ENCODE results near the gene MEF2B.
"Not testable (repeated sequence)": the region's sequence is repeated elsewhere in the genome, so short reads cannot be mapped to it uniquely, and the experiment has no call there.

The MEF2B gene

DNA sequence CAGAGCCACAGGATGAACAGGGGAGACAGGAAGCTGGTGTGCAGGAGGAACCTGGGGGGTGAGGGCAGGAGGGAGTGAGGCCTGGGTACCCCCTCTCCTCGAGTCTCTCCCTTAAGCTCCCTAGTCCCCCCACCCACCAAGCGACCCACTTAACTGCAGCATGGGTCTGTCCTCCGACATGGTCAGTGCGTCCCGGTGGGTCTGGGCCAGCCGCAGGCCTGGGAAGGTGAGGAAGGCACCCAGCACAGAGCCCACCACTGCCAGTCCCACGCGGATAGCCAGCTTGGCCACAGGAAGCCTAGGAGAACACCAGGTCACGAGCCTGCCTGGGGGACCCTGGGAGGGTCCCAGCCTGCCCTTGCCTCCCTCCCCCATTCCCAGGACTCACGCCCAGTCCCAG, 48.7 kb downstream of the MEF2B start:
- no peak for DNase-seq

DNA sequence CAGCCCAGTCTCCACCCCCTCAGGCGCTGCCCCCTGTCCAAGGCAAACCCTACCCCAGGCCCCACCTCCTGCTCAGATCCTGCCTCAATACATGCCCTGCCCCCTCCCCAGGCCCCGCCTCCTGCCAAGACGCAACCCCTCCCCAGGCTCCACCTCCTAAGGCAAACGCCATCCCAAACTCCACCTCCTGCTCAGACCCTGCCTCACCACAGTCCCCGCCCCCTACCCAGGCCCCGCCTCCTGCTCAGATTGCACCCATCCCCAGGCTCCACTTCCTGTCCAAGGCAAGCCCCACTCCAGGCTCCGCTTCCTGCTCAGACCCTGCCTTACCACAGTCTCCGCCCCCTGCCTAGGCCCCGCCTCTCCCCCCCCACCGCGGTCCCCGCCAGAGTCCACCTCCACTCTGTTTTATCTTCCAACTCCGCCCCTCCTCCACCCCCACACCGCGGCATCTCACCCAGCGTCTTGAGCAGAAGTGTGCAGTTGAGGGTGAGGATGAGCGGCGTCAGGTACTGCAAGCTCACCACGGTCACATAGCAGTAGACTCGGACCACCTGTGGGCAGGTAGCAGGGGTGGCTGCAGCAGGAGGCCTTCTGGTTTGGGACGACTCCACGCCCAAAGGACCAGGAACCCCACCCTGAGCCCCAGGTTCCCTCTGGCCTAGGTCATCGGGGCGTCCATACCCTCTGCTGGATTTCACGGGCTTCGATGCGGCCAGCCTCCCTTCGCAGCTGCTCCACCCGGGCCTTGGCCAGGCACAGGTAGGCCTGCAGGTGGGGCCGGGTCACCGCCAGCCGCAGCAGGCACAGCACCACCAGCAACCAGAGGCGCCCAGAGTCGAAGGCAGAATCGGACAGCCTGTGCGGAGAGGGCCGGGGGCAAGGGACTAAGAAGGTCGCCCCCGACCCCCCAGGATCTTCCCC, 49.5 kb downstream of the MEF2B start:
- peak; percentile 83 for DNase-seq

DNA sequence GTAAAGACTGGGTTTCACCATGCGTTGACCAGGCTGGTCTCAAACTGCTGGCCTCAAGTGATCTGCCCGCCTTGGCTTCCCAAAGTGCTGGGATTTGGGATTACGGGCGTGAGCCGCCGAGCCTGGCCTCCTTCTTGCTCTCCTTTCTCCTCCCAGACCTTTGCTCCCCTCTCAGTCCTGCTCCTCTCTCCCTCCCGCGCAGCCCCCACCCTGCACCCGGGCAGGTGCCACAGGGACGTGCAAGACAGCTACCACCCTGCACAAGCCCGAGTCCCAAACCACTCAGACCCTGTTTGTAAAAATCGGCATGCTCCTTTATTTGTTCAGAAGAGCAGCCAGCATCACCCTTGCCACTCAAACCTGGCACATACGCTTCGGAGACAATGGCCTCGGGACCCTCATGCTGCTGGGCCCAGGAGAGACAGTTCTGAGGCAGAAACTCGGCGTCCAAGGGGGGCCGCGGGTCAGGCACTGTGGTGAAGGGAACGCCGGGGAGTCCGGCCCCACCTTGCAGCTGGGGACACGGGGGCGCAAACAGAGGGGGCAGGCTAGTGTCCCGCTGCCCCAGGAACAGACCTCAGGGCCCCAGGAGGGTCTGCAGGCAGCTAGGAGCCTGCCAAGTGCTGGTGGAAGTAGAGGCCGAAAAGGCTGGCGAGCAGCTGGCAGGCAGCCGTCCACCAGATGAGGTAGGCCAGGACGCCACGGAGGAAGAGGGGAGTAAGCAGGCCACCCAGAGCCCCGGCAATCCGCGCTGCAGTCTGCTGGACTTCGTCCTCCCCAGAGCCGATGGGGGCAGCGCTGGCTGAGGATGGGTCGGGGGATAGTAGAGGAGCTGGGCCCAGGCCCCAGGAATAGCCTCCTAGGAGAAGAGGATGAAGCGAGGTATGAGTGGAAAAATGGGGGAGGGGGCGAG, 50.5 kb downstream of the MEF2B start:
- no peak for DNase-seq

DNA sequence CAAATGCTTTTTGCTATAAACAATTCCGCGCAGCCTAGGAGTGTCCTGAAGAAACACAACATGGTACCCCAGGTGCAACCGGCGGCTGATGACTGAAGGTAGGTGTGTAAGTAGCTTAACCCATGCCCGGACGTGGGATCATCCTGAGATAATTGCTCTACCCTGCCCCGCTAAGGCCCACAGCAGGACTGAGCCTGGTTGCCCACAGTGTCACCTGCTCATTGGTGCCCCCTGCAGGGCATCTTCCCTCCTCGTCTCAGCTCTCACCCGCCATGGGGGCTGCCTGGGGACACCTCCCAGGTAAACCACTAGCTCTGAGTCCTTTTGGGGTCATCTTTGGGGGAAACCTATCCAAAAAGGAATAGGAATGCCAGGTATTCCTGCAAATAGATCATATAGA, 54.1 kb downstream of the MEF2B start:
- DNase-seq = no peak

DNA sequence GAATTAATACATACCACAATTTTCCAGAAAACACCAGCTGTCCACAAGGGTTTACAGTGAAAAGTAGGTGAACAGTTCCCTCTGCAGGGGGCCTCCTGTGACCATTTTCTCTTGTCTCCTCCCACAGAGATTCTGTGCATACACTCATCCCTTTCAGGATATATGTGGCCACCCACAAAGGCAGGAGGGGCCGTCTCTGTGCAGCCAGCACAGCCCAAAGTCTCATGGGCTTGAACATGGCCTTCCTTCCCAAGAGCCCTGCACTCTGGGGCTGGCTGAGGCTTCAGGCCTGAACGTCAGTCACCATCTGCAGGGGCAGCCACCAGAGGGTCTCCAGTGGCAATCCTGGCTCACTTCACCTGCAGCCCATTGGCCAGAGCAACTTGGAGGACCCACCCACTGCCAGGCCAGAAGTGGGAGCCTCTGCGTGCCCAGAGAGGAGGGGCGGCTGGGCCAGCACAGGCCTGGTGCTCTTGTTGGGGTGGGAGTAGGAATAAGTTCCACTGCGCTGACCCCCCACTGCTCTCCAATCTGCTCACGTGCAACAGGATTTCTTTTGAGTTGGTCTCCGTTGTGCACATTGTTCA, 56.9 kb downstream of the MEF2B start:
- DNase-seq = no peak

DNA sequence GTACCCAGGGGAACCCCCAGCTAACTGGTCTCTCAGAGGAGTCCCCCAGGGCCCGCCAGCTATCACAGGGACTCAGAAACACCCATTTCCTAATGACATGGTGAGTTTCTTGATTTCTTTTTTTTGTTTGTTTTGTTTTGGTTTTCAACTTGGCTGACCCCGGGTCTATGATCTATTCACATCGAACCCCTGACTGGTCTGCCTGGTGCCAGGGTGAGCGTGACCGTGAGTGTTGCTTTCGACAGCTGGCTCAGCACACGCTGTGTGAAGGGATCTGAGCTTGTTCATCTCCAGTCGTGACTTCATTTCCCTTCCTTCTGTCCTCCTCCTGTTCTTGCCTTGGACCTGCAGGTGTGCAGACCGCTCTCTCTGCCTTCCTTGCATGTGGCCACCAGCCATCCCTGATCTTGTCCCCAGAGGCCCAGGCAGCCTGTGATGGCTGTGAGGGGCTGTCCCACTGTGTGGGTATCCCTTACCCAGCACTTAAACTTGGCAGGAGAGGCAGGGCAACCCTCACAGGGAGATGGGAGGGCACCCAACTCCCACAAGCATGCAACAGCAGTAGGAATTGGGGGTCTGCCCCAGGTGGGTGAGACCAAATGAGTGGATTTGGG, 58.0 kb downstream of the MEF2B start:
- DNase-seq = no peak

DNA sequence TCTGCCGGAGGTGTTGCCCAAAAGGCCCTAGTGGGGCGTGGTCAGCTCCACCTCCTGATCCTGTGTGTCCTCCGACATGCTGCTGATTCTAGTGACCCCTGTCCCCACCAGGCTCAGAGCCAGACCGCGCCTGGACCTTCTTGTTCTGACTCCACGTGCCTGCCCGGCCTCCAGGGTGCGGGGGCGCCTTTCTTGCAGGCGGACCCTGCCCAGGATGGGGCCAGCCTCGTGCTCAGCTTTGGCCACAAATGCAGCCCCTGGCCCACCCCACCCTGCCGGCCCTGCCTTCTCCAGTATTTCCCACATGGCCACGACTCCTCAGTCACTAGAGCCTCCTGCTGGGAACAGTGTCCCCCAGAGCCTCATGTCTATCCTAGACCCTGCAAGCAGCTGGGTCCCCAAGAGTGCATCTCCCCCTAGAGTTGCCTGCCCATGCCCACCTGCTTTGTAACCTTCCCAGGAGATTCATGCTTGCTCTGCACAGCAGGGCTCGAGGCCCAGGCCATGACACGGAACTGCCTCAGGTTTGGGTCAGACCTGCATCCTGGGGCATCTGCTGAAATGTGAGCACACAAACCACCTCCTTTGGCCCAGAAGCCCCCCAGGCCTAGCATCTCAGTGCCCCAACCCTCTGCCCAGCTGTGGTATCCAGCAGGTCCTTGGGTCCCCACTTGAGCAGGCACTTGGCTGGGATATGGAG, 58.8 kb downstream of the MEF2B start:
- no peak for DNase-seq

DNA sequence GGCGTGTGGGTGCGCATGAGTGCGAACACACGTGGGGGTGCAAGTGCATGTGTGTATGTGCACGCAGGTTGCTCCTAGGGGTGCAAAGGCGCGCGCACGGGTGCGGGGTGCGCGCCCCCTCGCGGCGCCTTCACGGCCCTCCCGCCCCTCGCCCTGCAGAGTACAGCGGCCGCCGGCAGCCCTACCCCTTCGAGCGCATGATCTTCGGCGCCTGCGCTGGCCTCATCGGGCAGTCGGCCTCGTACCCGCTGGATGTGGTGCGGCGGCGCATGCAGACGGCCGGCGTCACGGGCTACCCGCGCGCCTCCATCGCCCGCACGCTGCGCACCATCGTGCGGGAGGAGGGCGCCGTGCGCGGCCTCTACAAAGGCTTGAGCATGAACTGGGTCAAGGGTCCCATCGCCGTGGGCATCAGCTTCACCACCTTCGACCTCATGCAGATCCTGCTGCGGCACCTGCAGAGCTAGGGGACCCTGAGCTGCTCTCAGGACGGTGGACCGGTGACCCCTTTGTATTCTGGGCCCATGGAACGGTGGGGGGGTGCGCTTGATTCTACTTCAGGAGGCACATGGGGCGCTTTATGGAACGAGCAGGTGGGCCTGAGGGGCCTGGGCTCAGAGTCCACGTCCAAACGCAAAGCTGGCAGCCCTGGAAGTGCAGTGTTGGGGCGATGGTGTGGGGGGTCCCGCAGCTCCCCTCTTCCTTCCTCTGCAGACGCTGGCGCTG, 59.5 kb downstream of the MEF2B start:
- no peak for DNase-seq

DNA sequence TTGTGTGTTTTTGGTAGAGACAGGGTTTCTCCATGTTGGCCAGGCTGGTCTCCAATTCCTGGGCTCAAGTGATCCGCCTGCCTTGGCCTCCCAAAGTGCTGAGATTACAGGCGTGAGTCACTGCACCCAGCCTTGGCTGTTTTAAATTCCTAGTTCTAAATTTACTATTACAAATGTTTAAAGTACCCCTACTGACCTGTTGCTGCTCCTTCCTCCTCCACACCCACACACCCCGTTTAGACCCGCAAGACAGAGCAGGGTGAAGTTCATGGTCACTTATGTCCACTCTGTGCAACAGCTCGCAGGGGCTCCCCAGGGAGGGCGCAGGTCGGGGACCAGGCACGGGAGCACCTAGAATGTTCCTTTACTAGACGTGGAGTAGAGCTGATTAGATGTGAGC, 60.5 kb downstream of the MEF2B start:
- DNase-seq = peak; percentile 9

DNA sequence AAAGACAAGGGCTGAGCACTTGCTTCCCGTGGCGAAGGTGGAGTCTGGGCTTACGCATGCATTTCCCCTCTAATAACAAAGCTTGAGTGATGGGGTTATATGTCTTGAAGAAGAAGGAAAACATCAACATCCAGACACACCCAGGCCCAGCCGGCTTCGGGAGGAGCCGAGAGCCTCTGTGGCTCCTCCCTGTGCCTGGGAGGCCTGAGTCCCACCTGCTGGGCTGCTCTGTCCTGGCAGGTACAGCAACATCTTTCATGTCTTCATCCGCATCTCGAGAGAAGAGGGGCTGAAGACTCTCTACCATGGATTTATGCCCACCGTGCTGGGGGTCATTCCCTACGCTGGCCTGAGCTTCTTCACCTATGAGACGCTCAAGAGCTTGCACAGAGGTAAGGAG, 62.4 kb downstream of the MEF2B start:
- DNase-seq = no peak

DNA sequence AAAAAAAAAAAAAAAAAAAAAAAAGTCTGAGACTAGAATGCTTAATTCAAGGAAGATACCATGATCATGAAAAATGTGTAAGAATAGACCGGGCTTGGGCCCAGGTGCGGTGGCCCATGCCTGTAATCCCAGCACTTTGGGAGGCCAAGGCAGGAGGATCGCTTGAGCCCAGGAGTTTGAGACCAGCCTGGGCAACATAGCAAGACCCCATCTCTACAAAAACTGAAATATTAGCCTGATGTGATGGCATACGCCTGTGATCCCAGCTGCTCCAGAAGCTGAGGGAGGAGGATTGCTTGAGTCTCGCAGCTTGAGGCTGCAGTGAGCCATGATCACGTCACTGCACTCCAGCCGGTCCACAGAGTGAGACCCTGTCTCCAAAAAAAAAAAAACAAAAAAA, 63.1 kb downstream of the MEF2B start:
- not testable (repeated sequence) for DNase-seq

DNA sequence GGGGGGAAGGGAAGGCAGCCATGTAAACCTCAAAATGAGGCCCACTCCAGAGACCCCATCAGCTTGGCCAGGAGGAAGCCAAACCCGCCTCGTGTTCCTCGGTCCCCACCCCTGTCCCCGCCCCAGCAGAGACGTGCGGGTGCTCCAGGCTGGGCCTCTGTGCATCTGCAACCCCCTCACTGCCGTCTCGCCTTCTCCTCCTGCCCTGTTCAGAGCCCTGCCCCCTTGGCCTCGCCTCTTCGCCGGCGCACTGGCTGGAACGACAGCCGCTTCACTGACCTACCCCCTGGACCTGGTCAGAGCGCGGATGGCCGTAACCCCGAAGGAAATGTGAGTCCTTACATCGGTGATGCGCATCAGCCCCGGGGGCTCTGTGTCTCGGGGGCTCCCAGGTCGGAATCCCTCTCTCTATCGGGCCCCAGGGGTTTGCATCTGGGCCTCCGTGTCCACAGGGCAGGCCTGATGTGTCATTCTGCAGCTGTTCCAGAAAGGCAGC, 64.0 kb downstream of the MEF2B start:
- no peak for DNase-seq

DNA sequence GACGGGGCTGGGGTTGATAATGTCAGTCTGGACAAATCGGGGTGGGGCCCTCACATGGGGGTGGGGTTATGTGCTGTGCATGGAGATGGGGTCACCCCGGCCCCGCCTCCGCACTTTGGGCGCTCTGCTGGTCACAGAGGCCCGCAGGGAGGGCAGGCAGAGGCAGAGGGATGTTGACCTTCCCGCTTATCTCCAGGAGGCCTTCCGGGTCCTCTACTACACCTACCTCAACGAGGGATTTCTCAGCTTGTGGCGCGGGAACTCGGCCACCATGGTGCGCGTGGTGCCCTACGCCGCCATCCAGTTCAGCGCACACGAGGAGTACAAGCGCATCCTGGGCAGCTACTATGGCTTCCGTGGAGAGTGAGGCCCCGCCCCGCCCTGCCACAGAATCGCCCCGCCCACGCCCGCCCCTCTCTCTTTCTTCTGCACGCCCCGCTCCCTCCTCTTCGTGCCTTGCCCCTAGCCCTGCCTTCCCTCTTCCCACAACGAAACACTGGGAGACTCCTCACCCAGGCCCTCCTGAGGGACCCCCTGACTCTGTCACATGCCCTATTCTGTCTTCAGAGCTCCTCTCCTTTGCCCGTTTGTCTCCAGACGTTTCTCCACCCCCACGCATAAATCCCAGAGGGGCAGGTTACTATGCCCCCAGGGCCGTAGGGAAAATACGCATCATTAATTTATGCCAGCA, 64.6 kb downstream of the MEF2B start:
- DNase-seq = no peak

DNA sequence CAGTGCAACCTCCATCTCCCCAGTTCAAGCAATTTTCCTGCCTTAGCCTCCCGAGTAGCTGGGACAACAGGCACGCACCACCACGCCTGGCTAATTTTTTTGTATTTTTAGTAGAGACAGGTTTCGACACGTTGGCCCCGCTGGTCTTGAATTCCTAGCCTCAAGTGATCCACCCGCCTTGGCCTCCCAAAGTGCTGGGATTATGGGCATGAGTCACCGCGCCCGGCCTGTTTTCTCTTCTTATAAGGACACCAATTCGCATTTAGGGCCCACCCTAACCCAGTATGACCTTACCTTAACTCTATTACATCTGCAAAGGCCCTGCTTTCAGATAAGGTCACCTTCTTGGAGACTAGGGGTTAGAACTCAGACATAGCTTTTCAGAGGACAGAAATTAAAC, 66.9 kb downstream of the MEF2B start:
- no peak for DNase-seq

DNA sequence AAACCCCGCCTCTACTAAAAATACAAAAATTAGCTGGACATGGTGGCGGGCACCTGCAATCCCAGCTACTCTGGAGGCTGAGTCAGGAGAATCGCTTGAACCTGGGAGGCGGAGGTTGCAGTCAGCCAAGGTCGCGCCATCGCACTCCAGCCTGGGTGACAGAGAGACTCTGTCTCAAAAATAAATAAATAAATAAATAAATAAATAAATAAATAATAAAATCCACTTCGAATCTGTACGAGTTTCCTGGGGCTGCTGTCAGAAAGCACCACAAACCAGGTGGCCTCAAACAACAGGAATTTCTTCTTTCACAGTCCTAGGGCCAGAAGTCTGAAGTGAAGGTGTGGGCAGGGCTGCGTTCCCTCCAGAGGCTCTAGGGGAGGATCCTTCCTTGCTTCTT, 67.5 kb downstream of the MEF2B start:
- not testable (repeated sequence) for DNase-seq

DNA sequence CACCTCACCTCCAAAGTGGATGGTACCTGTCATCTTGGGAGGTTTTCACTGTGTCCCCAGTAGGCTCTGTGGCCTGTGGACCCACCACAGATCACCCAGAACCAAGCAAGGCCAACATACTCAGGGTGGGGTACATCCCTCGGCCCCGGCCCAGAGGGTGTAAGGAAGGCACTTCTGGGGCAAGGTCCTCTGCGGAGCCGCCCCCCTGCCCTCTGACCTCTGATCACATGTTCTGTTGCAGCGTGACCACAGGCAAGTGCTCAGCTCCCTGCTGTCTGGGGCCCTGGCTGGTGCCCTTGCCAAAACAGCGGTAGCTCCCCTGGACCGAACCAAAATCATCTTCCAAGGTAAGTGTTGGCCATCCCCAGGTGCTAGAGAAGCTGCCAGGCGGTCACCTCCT, 68.5 kb downstream of the MEF2B start:
- no peak for DNase-seq

DNA sequence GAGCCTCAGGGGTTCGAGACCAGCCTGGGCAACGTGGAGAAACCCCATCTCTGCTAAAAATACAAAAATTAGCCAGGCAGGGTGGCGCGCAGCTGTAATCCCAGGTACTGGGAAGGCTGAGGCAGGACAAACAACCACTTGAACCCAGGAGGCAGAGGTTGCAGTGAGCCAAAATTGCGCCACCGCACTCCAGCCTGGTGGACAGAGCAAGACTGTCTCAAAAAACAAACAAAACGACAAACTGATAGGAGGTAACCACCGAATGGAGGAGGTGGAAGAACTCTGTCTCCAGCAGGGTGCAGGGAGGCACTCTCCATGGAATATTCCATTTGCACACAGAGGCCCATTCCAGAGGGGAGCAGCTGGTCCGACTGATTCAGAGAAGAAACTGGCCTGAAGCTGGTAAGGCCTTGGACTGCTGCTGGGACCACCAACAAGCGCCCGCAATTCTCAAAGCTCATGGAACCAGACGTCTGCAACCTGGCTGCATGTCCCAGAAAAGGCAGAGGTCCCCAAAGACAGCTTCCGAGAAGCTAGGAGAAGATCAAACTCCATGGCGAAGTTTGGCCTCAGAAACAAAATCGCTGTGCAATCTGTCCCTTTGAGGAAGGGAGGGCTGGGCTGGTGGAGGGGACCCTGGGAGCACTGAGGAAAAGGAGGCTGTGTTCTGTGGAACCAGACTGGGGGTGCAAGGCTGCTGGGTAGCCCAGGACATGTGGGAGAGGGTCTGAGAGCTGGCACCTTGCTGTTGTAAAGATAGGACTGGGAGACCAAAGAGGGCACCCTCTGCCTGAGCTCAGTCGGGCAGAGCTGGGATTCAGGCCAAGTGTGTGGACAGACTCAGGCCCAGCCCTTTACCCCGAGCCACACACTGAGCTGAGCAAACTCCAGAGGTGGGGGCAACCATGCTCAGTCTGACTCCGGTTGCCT, 71.1 kb downstream of the MEF2B start:
- no peak for DNase-seq

DNA sequence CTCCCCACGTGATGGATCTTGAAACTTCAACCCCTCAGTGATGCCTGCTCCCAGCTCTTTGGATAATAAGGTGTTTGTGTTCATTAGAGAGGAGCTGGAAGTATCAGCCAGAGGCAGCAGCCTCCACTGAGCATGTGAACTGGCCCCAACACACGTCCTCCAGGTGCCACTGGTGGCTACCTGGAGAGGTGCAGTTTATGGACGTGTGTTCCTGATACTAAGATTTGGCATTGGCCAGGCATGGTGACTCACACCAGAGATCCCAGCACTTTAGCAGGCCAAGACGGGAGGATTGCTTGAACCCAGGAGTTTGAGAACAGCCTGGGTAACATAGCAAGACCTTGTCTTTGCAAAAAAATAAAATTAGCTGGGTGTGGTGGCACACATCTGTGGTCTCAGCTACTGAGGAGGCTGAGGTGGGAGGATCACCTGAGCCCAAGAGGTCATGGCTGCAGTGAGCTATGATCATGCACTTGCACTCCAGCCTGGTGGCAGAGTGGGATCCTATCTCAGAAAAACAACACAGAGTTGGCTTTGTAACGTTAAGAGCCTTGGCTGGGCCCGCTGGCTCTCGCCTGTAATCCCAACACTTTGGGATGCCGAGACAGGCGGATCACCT, 71.9 kb downstream of the MEF2B start:
- DNase-seq = no peak

Data from NCI-H226 (cell line).